GM20000 (cell line): ENCODE data around the gene NCOA1.

Experiments used
- DNase-seq: peaks from one replicate; pipeline ENCODE4 v3.0.0; 2012; ENCODE audit warnings: low spot score
- CTCF ChIP-seq: IDR thresholded peaks from 2 replicates; pipeline ENCODE4 v1.5.1; 2012; ENCODE audit warnings: mild to moderate bottlenecking, control low read depth; ENCODE audit errors: extremely low read depth, missing control alignments

Gene NCOA1

DNA sequence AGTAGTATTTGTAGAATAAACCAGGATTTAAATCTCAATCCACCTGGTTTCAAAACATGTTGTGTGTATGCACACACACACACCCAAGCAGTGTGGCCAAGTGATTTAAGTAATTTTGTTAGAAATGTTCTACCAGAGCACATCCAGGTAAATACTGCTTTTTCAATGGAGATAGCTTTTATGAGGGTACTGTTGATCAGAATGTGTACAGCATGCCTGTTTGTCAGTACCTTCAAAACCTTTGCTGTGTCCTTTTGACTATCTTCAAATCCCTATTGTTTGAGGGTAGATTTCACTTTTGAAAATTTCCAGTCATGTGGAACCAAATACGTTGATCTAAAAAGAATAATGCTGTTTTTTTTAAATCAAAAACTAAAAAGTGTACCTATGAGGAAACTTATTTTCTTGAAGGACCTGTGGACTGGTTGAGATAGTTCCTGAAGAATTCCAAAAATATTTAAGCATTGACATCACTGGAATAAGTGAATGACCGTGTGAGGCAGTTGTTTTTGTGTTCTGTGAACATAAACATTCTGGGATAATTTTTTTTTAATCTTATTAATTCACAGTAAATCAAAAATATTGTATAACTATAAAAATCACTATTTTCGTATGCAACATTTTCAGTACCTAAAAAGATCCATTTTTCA, 231.2 kb downstream of the NCOA1 start:
- no peak for DNase-seq
- TF ChIP-seq CTCF = no peak

DNA sequence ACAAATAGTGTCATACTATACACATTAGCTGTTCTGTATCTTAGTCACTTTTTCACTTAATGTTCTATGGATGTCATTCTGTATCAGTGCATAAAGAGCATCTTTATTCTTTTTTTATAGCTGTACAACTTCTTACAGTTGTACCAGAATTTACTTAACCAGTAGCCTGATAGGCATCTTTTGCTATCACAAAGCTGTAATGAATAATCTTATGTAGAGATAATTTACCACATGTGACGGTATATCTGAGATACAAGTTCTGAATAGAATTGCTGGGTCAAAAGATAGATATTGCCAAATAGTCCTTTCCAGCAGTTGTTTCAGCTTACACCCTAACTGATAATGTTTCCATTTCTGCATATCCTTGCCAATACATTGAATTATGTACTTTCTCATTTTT, 232.1 kb downstream of the NCOA1 start:
- TF ChIP-seq CTCF = no peak

DNA sequence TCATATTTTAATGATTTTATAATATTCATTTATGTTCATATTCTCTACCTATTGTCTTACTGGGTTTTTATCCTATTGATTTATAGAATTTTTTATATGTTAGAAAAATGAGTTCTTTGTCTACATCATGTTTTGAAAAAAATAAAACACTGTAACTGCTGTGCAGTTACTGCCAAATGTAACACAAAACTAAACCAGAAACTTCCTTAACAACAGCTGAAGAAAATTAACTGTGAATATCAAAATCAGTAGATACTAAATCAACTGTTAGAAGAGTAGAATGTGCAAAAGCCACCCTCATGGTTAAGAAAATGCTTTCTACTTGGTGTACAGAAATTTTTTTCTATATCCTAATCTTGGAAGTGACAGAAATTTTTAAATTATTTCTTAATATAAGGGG, 232.6 kb downstream of the NCOA1 start:
- no peak for TF ChIP-seq CTCF
- no peak for DNase-seq

More for the DNA sequence above, 232.1 kb downstream of the NCOA1 start:
- no peak for DNase-seq

- no peak for DNase-seq
- no peak for TF ChIP-seq CTCF
These were observed 233.2 kb downstream of the NCOA1 start for GRCh38 chr2:24724111-24724775.

GRCh38 chr2:24725956-24726355, 234.9 kb downstream of the NCOA1 start:
- DNase-seq = no peak
- TF ChIP-seq CTCF = no peak

DNA sequence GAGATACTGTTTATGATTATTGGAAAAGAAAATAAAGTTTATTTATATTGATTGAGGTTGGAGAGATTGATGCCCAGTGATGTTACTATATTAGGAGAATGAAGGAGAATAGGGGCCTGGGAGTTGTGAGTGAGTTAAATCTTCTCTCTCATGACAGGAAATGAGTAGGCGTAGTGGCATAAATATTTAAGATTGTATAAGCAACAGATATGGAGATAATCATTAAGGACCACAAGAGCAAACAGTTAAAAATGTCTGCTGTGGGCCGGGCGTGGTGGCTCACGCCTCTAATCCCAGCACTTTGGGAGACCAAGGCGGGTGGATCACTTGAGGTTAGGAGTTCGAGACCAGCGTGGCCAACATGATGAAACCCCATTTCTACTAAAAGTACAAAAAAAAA, 239.4 kb downstream of the NCOA1 start:
- DNase-seq = no peak
- no peak for TF ChIP-seq CTCF

DNA sequence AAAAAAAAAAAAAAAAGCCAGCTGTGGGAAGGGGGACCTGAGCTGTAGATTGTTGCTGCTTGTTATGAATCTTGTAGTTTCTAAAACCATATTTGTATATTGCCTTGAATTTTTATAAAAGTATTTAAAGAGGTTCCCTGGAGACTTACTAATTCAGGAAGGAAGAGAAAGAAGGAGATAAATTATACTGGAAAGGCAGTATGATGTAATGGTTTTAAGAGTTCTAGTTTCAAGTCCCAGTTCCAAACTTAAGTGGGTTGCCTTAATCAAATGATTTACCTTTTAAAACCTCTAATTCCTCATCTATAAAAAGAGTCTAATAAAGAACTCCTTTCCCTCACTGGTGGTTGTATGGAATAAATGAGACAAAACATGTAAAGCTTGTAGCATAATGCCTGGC, 240.0 kb downstream of the NCOA1 start:
- DNase-seq = no peak
- no peak for TF ChIP-seq CTCF
